ENCODE measurements around the gene RPP40. TPM values are rescaled to one million over a fixed set of nuclear protein-coding genes. Genes with fewer than 3 reads are reported as not detected.

RPP40 gene
- total RNA-seq, 1 donor from 2014 or later: 9.2 TPM

Other genes starting within 250 kb of the RPP40 start
- gene CDYL, start 227.6 kb downstream of the RPP40 start, total RNA-seq: 24.8 TPM
- 1.8 TPM for gene PPP1R3G, start 81.3 kb upstream of the RPP40 start, total RNA-seq